Right lobe of liver (tissue), 4 donors: ENCODE results near the gene SPDYC.

Experiments
- POLR2A ChIP-seq: fragments of 450-650 bp; IDR thresholded peaks from one replicate; pipeline ENCODE4 v1.6.1; 2017; ENCODE audit warnings: antibody characterized with exemption, mild to moderate bottlenecking
- TF ChIP-seq, protein P1 (sequence below), 4 donors: fragments of 200-600 bp in 3 of 4; fragments of 450-650 bp in 1 of 4; IDR thresholded peaks; one replicate each; pipeline versions ENCODE4 v1.5.1 to v1.8.0; 2016 to 2022; ENCODE audit warnings: antibody characterized with exemption in 4 of 4, mild to moderate bottlenecking in 2 of 4
- donor health status: DM: no; HTN: no; CAD: no.
- donor health status: DM: no; HTN: no; CAD: no.
- donor health status: DM: no; HTN: yes; CAD: no.

- TF ChIP-seq, protein P1, sequence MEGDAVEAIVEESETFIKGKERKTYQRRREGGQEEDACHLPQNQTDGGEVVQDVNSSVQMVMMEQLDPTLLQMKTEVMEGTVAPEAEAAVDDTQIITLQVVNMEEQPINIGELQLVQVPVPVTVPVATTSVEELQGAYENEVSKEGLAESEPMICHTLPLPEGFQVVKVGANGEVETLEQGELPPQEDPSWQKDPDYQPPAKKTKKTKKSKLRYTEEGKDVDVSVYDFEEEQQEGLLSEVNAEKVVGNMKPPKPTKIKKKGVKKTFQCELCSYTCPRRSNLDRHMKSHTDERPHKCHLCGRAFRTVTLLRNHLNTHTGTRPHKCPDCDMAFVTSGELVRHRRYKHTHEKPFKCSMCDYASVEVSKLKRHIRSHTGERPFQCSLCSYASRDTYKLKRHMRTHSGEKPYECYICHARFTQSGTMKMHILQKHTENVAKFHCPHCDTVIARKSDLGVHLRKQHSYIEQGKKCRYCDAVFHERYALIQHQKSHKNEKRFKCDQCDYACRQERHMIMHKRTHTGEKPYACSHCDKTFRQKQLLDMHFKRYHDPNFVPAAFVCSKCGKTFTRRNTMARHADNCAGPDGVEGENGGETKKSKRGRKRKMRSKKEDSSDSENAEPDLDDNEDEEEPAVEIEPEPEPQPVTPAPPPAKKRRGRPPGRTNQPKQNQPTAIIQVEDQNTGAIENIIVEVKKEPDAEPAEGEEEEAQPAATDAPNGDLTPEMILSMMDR (IDR thresholded peaks at IDR 0.05) = no peak
- no peak for TF ChIP-seq POLR2A
Observed at GRCh38 chr11:65148657-65149056, 21.4 kb upstream of the SPDYC start.
